IPS DF 6.9 (cell line): ENCODE data around the gene RPS6KA2.

Source experiments
- DNase-seq: peaks from one replicate; pipeline ENCODE4 v3.0.0-alpha.2; 2013; ENCODE audit warnings: low read depth, low spot score
- H3K27ac ChIP-seq: one replicate; pipeline ENCODE4 v1.5.1; 2013; ENCODE audit warnings: low read length, control low read depth
- H3K27me3 ChIP-seq: 2 replicates; pipeline ENCODE4 v1.6.1; 2013; ENCODE audit warnings: mild to moderate bottlenecking, low read length; ENCODE audit not compliant: control insufficient read depth, insufficient read depth
- H3K36me3 ChIP-seq: 2 replicates; pipeline ENCODE4 v1.6.1; 2013; ENCODE audit warnings: low read length; ENCODE audit not compliant: control insufficient read depth, insufficient read depth
- H3K4me1 ChIP-seq: 2 replicates; pipeline ENCODE4 v1.6.1; 2013; ENCODE audit warnings: low read length; ENCODE audit not compliant: control insufficient read depth, insufficient read depth
- H3K4me3 ChIP-seq: 2 replicates; pipeline ENCODE4 v1.5.1; 2013; ENCODE audit warnings: mild to moderate bottlenecking, low read length
- H3K9me3 ChIP-seq: 2 replicates; pipeline ENCODE4 v1.6.1; 2013; ENCODE audit warnings: low read length, inconsistent platforms; ENCODE audit not compliant: control insufficient read depth, insufficient read depth
- WGBS: extraction: QIAGEN DNeasy Blood & Tissue Kit; methylation state at CpG from one replicate; pipeline ENCODE4 v1.1.7; 2013; ENCODE audit warnings: mixed read lengths, missing lambda C conversion rate; ENCODE audit not compliant: insufficient read length, insufficient coverage; 5-methylcytosine and 5-hydroxymethylcytosine counted together

RPS6KA2 gene

DNA sequence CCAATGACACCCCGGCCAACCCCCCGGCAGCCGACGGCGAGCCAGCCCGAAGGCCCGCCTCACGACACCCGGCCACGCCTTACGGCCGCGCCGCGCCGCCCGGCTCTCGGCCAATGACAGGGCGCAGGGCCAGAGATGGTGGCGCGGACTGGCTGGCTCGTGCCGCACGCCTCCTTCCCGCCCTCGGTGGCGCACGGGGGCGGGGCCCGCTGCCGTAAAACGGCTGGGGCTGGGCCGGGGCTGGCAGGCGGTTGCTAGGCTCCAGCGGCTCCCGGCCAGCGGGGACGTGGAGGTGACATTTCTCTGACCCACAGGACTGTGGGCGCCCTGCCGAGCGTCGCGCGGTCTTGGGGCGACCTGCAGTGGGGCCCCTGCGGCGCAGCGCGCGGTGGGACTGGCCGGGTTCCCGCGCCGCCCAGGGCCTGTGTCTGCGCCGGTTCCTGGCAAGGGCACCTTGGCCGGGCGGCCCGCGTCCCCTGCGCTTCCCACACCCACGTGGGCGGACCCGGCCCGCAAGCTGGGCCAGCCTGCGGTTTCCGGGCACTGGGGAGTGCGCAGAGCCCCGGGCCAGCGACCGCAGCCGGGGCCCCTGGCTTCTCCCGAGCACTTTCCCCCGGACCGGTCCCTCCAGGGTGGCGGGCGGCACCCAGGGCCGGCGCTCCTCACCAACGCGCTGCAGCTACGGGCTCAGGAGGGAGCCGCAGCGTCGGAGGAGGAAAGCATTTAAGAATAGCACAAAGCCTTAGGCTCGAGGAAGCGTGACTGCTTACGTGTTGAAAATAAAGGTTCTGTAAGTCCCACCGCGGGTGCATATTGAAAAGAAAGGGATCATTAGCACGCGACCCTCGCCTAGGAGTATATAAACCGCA, 243.9 kb downstream of the RPS6KA2 start, which contains the start of gene MPC1:
MPC1 (minus strand) TSS at position 8 of the 869 bp plus-strand sequence. CDS start 64 bp downstream, outside the sequence.
- H3K4me1 ChIP-seq, result peaks cover 2% of the 10 kb centered on the region; the same call in 1 of the 2 replicates
- no peaks in the 10 kb centered on the region for H3K27me3 ChIP-seq
- H3K9me3 ChIP-seq, result no peaks in the 10 kb centered on the region
- no CpG with 5 or more reads among the region's 94 CpGs for WGBS
- DNase-seq, result peak; percentile 93
- H3K4me3 ChIP-seq, result peak within 1 kb of the TSS; percentile 88
- H3K36me3 ChIP-seq, result no peaks in the 10 kb centered on the region
- no peak within 1 kb of the TSS for H3K27ac ChIP-seq

DNA sequence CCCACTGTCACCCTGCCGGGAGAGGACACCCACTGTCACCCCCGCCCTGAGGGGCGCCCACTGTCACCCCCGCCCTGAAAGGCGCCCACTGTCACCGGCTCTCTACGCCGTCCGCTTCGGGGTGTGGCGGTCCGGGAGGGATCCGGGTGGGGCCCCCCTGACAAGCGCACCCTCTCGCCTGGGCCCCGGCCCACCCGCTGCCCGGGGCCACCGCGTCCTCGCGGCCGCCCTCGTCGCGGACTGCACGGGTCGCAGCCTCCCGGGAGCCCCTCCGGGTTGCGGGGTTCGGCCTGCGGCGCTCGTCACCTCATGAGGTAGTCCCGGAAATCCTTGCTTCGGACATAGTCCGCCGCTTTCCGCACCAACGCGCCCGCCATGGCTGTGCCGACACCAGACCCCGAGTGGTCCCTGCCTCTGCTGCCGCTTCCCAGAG, 244.5 kb downstream of the RPS6KA2 start:
- Histone ChIP-seq H3K27ac (no peak overlapping the region), H3K36me3 (no peaks in the 10 kb centered on the region), H3K9me3 (no peaks in the 10 kb centered on the region), H3K4me1 (peaks cover 2% of the 10 kb centered on the region; the same call in 1 of the 2 replicates), H3K4me3 (peak overlapping the region; percentile 88), H3K27me3 (no peaks in the 10 kb centered on the region)
- WGBS, result no CpG with 5 or more reads among the region's 46 CpGs
- DNase-seq, result no peak

DNA sequence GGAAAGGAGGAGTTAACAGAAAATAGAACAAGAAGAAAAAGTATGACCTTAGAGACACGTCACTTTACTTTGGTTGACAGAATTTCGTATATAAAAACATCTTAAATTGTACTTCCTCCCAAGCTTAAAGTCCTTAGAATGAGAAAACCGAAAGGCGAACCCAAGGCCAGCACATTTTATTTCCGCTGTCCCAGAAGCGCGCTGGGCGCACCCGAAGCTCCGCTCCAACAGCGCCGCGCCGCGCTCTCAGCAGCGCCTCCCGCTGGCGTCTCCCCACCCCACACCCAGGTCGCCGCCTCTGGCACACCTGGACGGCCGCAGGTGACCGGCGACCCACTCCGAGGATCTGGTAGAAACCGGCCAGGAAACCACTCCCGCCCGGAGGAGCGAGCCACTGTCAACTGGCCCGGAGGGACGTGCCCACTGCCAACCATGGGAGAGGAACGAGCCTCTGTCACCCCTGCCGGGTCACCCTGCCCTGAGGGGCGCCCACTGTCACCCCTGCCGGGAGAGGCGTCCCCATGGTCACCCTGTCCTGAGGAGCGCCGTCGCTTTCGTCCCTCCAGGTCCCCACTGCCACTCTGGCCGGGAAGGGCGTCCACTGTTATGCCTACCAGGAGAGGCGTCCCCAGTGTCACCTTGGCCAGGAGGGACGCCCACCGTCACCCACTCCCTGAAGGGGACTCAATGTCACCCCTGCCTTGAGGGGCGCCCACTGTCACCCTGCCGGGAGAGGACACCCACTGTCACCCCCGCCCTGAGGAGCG, 245.1 kb downstream of the RPS6KA2 start:
- Histone ChIP-seq H3K27me3 (no peaks in the 10 kb centered on the region), H3K4me1 (peaks cover 2% of the 10 kb centered on the region; the same call in 1 of the 2 replicates), H3K4me3 (peak overlapping the region; percentile 88; the same call in 1 of the 2 replicates), H3K36me3 (no peaks in the 10 kb centered on the region), H3K27ac (no peak overlapping the region), H3K9me3 (no peaks in the 10 kb centered on the region)
- peak; percentile 66 for DNase-seq
- no CpG with 5 or more reads among the region's 49 CpGs for WGBS

DNA sequence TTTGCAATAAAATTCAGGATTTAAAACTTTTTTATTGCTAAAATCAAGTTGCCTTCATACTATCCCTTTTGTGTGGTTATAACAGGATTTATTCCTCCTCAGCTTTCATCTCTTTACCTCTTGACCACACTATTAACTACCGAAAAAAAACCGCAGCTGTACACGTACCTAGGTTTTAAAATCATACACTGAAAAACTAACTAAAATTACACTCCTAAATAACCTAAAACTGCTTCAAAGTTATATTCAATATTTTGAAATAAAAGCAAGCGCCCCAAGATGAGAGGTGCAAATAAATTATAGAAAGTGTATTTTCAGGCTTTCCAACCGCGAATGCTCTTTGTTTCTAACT, 245.7 kb downstream of the RPS6KA2 start:
- Histone ChIP-seq H3K36me3 (no peaks in the 10 kb centered on the region), H3K4me1 (peaks cover 2% of the 10 kb centered on the region; the same call in 1 of the 2 replicates), H3K27me3 (no peaks in the 10 kb centered on the region), H3K27ac (no peak overlapping the region), H3K4me3 (peak overlapping the region; percentile 88; the same call in 1 of the 2 replicates), H3K9me3 (no peaks in the 10 kb centered on the region)
- no peak for DNase-seq
- 100% methylated on average over 3 of the region's 6 CpGs for WGBS

DNA sequence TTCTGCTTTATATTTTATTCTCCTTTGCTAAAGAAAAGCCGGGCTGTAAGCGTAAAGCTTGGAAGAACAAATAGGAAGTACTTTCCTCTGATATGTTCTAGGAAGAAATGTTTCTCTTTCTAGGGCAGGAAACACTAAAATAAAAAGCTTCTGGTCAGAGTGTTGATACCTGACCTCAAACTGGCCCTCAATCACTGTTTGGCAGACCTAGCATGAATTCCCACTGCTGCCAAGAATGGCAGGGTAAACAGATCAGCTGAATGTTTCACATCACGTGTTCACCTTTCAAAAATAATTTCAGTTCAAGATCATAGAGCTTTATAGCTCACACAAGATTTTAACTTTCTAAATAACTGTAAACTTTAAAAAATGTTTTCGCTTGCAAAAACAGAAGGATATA, 247.3 kb downstream of the RPS6KA2 start:
- Histone ChIP-seq H3K27ac (no peak overlapping the region), H3K9me3 (no peaks in the 10 kb centered on the region), H3K4me3 (no peak overlapping the region), H3K36me3 (no peaks in the 10 kb centered on the region), H3K27me3 (no peaks in the 10 kb centered on the region), H3K4me1 (peaks cover 2% of the 10 kb centered on the region; the same call in 1 of the 2 replicates)
- DNase-seq, result no peak
- no CpG with 5 or more reads among the region's 4 CpGs for WGBS

DNA sequence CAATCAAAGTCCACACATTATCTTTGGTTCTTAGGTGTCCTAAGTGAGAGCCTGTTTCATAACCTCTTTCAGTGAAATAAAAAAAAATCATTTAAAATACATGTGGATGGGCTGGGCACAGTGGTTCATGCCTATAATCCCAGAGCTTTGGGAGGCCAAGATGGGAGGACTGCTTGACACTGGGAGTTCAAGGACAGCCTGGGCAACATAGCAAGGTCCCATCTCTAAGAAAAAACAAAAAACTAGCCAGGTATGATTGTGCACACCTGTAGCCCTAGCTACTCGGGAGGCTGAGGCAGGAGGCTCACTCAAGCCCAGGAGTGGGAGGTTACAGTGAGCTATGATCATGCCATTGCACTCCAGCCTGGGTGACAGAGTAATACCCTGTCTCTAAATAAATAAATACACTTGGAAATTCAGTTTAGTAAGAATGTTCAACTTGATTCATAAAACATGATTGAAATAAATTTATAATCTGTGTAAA, 247.9 kb downstream of the RPS6KA2 start:
- Histone ChIP-seq H3K9me3 (no peaks in the 10 kb centered on the region), H3K27me3 (no peaks in the 10 kb centered on the region), H3K36me3 (no peaks in the 10 kb centered on the region), H3K4me3 (no peak overlapping the region), H3K27ac (no peak overlapping the region), H3K4me1 (peaks cover 2% of the 10 kb centered on the region; the same call in 1 of the 2 replicates)
- no CpG with 5 or more reads among the region's 1 CpG for WGBS
- DNase-seq, result no peak

DNA sequence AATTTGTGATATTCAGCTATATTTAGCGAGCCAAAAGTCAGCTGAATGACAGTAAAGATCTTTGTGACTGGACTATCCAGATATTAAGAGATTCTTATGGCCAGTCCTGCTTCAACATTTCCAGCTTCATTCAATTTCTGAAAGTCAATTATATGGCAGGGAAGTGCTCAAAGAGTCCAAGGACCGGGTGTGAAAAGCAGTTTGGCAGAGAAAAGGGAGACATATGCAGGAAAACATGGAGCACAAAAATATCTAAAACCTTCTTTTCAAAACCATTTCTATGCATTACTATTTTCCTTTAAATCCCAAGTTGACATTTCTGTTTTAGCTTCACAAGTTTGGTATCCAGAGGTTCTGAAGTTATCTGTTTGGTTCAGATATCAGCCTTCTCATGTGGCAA, 249.3 kb downstream of the RPS6KA2 start:
- H3K36me3 ChIP-seq, result no peaks in the 10 kb centered on the region
- no peaks in the 10 kb centered on the region for H3K27me3 ChIP-seq
- H3K27ac ChIP-seq, result no peak overlapping the region
- peaks cover 2% of the 10 kb centered on the region; the same call in 1 of the 2 replicates for H3K4me1 ChIP-seq
- no peaks in the 10 kb centered on the region for H3K9me3 ChIP-seq
- no CpG with 5 or more reads among the region's 2 CpGs for WGBS
- no peak for DNase-seq
- no peak overlapping the region for H3K4me3 ChIP-seq

DNA sequence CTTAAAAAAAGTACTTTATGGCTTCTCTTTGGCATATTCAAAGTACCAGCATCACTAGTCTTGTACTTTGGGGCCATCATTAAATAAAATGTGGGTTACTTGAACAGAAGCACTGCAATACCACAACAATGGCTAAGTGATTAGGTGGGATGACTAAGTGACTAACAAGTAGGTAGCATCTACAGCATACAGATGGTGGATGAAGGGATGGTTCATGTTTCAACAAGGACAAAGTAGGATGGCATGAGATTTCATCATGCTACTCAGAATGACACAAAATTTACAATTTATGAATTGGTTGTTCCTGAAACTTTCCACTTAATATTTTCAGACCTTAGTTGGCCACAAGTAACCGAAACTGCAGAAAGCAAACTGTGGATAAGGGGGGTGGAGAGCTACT, 252.0 kb downstream of the RPS6KA2 start:
- H3K4me1 ChIP-seq, result no peaks in the 10 kb centered on the region
- no peaks in the 10 kb centered on the region for H3K36me3 ChIP-seq
- no peak overlapping the region for H3K4me3 ChIP-seq
- no peaks in the 10 kb centered on the region for H3K9me3 ChIP-seq
- no peak overlapping the region for H3K27ac ChIP-seq
- no peak for DNase-seq
- no peaks in the 10 kb centered on the region for H3K27me3 ChIP-seq
- no CpG with 5 or more reads among the region's 1 CpG for WGBS

DNA sequence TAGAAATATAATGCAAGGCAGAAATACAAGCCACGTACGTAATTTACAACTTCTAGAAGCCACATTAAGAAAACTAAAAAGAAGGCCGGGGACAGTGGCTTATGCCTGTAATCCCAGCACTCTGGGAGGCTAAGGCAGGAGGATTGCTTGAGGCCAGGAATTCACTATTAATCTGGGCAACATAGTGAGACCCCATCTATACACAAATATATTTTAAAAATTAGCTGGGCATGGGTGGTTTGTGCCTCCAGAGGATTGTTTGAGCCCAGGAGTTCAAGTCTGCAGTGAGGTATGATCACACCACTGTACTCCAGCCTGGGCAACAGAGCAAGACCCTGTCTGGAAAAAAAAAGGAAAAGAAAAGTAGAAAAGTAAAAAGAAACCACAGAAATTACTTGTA, 256.6 kb downstream of the RPS6KA2 start:
- DNase-seq, result no peak
- WGBS, result no CpG with 5 or more reads among the region's 3 CpGs
- Histone ChIP-seq H3K27ac (no peak overlapping the region), H3K4me3 (no peak overlapping the region), H3K9me3 (no peaks in the 10 kb centered on the region), H3K27me3 (no peaks in the 10 kb centered on the region), H3K4me1 (peaks cover 2% of the 10 kb centered on the region; the same call in 1 of the 2 replicates), H3K36me3 (no peaks in the 10 kb centered on the region)

DNA sequence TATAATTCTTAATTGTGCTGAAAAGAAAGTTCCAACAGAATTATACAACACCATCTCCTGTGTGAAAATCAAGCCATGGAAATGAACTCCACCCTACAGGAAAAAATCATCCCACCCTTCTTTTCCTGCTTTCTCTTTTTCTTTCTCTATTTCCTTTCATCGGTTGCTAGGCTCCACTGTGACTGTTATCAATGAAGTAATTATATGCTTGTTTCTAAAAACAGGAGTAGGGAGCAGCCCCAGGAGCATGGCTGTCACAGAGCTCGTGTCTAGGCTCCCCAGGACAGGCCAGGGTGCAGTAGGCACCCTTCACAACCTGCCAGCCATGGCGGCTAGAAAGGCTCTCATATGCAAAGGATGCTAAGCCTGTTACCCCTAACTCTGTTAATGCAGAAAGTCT, 257.3 kb downstream of the RPS6KA2 start:
- Histone ChIP-seq H3K36me3 (no peaks in the 10 kb centered on the region), H3K27me3 (no peaks in the 10 kb centered on the region), H3K9me3 (no peaks in the 10 kb centered on the region), H3K4me3 (no peak overlapping the region), H3K27ac (no peak overlapping the region), H3K4me1 (peaks cover 2% of the 10 kb centered on the region; the same call in 1 of the 2 replicates)
- WGBS, result no CpG with 5 or more reads among the region's 3 CpGs
- DNase-seq, result no peak
